ENCODE measurements around the gene SNX20.

SNX20 gene

DNA sequence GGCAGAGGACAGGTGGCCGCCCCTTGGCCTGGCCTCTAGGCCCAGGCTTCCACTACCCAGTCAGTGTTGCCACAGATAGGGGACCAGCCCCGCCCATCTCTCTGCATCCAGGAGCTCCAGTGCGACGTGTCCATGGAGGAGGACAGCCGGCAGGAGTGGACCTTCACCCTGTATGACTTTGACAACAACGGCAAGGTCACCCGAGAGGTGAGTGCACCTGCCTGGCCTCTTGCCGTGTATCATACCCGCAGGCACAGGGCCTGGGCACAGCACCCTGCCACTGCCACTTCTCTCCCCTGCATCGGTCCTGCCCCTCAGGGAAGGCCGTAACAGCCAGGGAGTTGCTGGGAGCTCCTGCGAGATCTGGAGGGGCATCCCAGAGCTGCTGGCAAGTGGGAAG lies 55.7 kb downstream of the SNX20 start:
- no peaks in the 10 kb centered on the region for H3K79me2 ChIP-seq (ENCODE audit: insufficient read depth, low read depth)
- TF ChIP-seq CTCF (conservative IDR thresholded peaks at IDR 0.05; ENCODE audit: low read depth, low read length): no peak
- H4K20me1 ChIP-seq (ENCODE audit: insufficient read depth): no peaks in the 10 kb centered on the region
- no peak overlapping the region for H2AFZ ChIP-seq (ENCODE audit: low read depth)
- H3K36me3 ChIP-seq (ENCODE audit: insufficient read depth): no peaks in the 10 kb centered on the region
- no peak overlapping the region for H3K4me3 ChIP-seq (IDR thresholded peaks at IDR 0.05; ENCODE audit: insufficient read depth, low read depth, low read length)
- H3K4me2 ChIP-seq: no peak overlapping the region
- no peak overlapping the region for H3K9ac ChIP-seq
- H3K27ac ChIP-seq: no peak overlapping the region
- no peaks in the 10 kb centered on the region for H3K4me1 ChIP-seq (ENCODE audit: low read depth, poor library complexity, severe bottlenecking)
- no peaks in the 10 kb centered on the region for H3K27me3 ChIP-seq (ENCODE audit: insufficient read depth, low read depth)

- no peaks in the 10 kb centered on the region for H4K20me1 ChIP-seq (ENCODE audit: insufficient read depth)
- no peak overlapping the region for H3K27ac ChIP-seq
- no peak overlapping the region for H2AFZ ChIP-seq (ENCODE audit: low read depth)
- H3K79me2 ChIP-seq (ENCODE audit: insufficient read depth, low read depth): no peaks in the 10 kb centered on the region
- H3K27me3 ChIP-seq (ENCODE audit: insufficient read depth, low read depth): no peaks in the 10 kb centered on the region
- no peak overlapping the region for H3K4me3 ChIP-seq (IDR thresholded peaks at IDR 0.05; ENCODE audit: insufficient read depth, low read depth, low read length)
- no peak overlapping the region for H3K9ac ChIP-seq
- H3K36me3 ChIP-seq (ENCODE audit: insufficient read depth): no peaks in the 10 kb centered on the region
- H3K4me2 ChIP-seq: no peak overlapping the region
- H3K4me1 ChIP-seq (ENCODE audit: low read depth, poor library complexity, severe bottlenecking): no peaks in the 10 kb centered on the region
- no peak for TF ChIP-seq CTCF (conservative IDR thresholded peaks at IDR 0.05; ENCODE audit: low read depth, low read length)
These were observed 56.6 kb downstream of the SNX20 start for GRCh38 chr16:50624449-50624970.

- H3K27ac ChIP-seq: no peak overlapping the region
- TF ChIP-seq CTCF (conservative IDR thresholded peaks at IDR 0.05; ENCODE audit: low read depth, low read length): no peak
- no peaks in the 10 kb centered on the region for H3K4me1 ChIP-seq (ENCODE audit: low read depth, poor library complexity, severe bottlenecking)
- no peaks in the 10 kb centered on the region for H3K79me2 ChIP-seq (ENCODE audit: insufficient read depth, low read depth)
- H3K36me3 ChIP-seq (ENCODE audit: insufficient read depth): no peaks in the 10 kb centered on the region
- no peaks in the 10 kb centered on the region for H3K27me3 ChIP-seq (ENCODE audit: insufficient read depth, low read depth)
- H3K4me2 ChIP-seq: no peak overlapping the region
- no peak overlapping the region for H2AFZ ChIP-seq (ENCODE audit: low read depth)
- H3K9ac ChIP-seq: no peak overlapping the region
- no peak overlapping the region for H3K4me3 ChIP-seq (IDR thresholded peaks at IDR 0.05; ENCODE audit: insufficient read depth, low read depth, low read length)
- H4K20me1 ChIP-seq (ENCODE audit: insufficient read depth): no peaks in the 10 kb centered on the region
These were observed 58.3 kb downstream of the SNX20 start for GRCh38 chr16:50622643-50623369.

GRCh38 chr16:50622029-50622428 lies 59.1 kb downstream of the SNX20 start:
- no peaks in the 10 kb centered on the region for H3K79me2 ChIP-seq (ENCODE audit: insufficient read depth, low read depth)
- no peak overlapping the region for H3K4me3 ChIP-seq (IDR thresholded peaks at IDR 0.05; ENCODE audit: insufficient read depth, low read depth, low read length)
- no peak for TF ChIP-seq CTCF (conservative IDR thresholded peaks at IDR 0.05; ENCODE audit: low read depth, low read length)
- no peak overlapping the region for H2AFZ ChIP-seq (ENCODE audit: low read depth)
- H3K9ac ChIP-seq: no peak overlapping the region
- H4K20me1 ChIP-seq (ENCODE audit: insufficient read depth): no peaks in the 10 kb centered on the region
- H3K27ac ChIP-seq: no peak overlapping the region
- H3K27me3 ChIP-seq (ENCODE audit: insufficient read depth, low read depth): no peaks in the 10 kb centered on the region
- H3K4me2 ChIP-seq: no peak overlapping the region
- no peaks in the 10 kb centered on the region for H3K4me1 ChIP-seq (ENCODE audit: low read depth, poor library complexity, severe bottlenecking)
- H3K36me3 ChIP-seq (ENCODE audit: insufficient read depth): no peaks in the 10 kb centered on the region

Data from KMS-11 (cell line).